SK-N-SH treated with all-trans-retinoic acid at 6 μM for 48 hours (cell line): ENCODE measurements around the gene TMEM52B.

Experiments used
- OSR1 ChIP-seq: fragments of 250-450 bp; sonication (Bioruptor Pico); IDR thresholded peaks from 2 replicates; pipeline ENCODE4 v1.8.0; 2022; ENCODE audit warnings: moderate library complexity, mild to moderate bottlenecking, inconsistent platforms
- TCF4 ChIP-seq: fragments of 250-450 bp; sonication (Bioruptor Pico); IDR thresholded peaks from 2 replicates; pipeline ENCODE4 v1.8.0; 2021; ENCODE audit warnings: mild to moderate bottlenecking, moderate library complexity, borderline replicate concordance
- ZFP30 ChIP-seq: fragments of 450-650 bp; formaldehyde crosslinking; IDR thresholded peaks from 2 replicates; pipeline ENCODE4 v1.5.0; 2022; ENCODE audit warnings: mild to moderate bottlenecking, moderate library complexity
- TF ChIP-seq, protein P1 (sequence below): fragments of 250-450 bp; sonication (Bioruptor Pico); IDR thresholded peaks from 2 replicates; pipeline ENCODE4 v1.8.0; 2020; ENCODE audit warnings: mild to moderate bottlenecking, moderate library complexity, borderline replicate concordance

DNA sequence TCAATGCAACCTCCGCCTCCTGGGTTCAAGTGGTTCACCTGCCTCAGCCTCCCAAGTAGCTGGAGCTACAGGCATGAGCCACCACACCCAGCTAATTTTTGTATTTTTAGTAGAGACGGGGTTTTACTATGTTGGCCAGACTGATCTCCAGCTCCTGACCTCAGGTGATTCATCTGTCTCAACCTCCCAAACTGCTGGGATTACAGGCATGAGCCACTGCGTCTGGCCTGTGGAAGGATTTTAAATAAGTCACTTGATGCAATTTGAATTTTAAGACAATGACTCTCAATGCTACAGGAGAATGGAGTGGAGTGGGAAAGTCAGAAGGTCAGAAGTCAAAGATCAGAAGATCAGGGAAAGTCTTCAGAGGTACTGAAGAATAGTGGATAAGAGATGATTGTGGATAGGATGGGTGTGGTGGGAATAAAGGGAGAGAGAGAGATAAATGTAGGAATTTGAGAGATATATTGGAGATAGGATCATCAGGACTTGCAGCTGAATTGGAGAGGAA lies 15.4 kb downstream of the TMEM52B start:
- no peak for TF ChIP-seq ZFP30
- TF ChIP-seq, protein P1, sequence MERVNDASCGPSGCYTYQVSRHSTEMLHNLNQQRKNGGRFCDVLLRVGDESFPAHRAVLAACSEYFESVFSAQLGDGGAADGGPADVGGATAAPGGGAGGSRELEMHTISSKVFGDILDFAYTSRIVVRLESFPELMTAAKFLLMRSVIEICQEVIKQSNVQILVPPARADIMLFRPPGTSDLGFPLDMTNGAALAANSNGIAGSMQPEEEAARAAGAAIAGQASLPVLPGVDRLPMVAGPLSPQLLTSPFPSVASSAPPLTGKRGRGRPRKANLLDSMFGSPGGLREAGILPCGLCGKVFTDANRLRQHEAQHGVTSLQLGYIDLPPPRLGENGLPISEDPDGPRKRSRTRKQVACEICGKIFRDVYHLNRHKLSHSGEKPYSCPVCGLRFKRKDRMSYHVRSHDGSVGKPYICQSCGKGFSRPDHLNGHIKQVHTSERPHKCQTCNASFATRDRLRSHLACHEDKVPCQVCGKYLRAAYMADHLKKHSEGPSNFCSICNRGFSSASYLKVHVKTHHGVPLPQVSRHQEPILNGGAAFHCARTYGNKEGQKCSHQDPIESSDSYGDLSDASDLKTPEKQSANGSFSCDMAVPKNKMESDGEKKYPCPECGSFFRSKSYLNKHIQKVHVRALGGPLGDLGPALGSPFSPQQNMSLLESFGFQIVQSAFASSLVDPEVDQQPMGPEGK (CRISPR knock-in tag): no peak
- TF ChIP-seq TCF4 (CRISPR knock-in tag): no peak
- no peak for TF ChIP-seq OSR1 (CRISPR knock-in tag)
